Measurements from ENCODE around the gene ZNF564.
"Not testable (repeated sequence)": the region's sequence is repeated elsewhere in the genome, so short reads cannot be mapped to it uniquely, and the experiment has no call there.

Gene ZNF564

GRCh38 chr19:12497032-12497431, 54.2 kb downstream of the ZNF564 start:
- no peak for DNase-seq (ENCODE audit: low read depth in 2 of 2, low spot score in 1 of 2)

GRCh38 chr19:12496480-12496879, 54.8 kb downstream of the ZNF564 start:
- DNase-seq (ENCODE audit: low read depth in 2 of 2, low spot score in 1 of 2), result no peak

GRCh38 chr19:12495002-12495802, 56.1 kb downstream of the ZNF564 start:
- DNase-seq (ENCODE audit: low read depth in 2 of 2, low spot score in 1 of 2), result peak; percentile 80 to 85

- no peak for DNase-seq (ENCODE audit: low read depth in 2 of 2, low spot score in 1 of 2)
Observed at GRCh38 chr19:12494260-12494860, 56.9 kb downstream of the ZNF564 start.

- DNase-seq (ENCODE audit: low read depth in 2 of 2, low spot score in 1 of 2), result not testable (repeated sequence)
Observed at GRCh38 chr19:12486265-12486783, 65.0 kb downstream of the ZNF564 start.

GRCh38 chr19:12485571-12485970, 65.7 kb downstream of the ZNF564 start:
- DNase-seq (ENCODE audit: low read depth in 2 of 2, low spot score in 1 of 2), result no peak

- DNase-seq (ENCODE audit: low read depth in 2 of 2, low spot score in 1 of 2), result no peak
Observed at GRCh38 chr19:12485052-12485416, 66.2 kb downstream of the ZNF564 start.

GRCh38 chr19:12484371-12485051, 66.8 kb downstream of the ZNF564 start, which contains the start of gene ZNF709:
Gene ZNF709 (minus strand): TSS chr19:12484816. CDS start chr19:12484657, 159 bp downstream.
- DNase-seq (ENCODE audit: low read depth in 2 of 2, low spot score in 1 of 2), result peak; percentile 76 to 78

- DNase-seq (ENCODE audit: low read depth in 2 of 2, low spot score in 1 of 2), result no peak
Observed at GRCh38 chr19:12484011-12484370, 67.3 kb downstream of the ZNF564 start.

- no peak for DNase-seq (ENCODE audit: low read depth in 2 of 2, low spot score in 1 of 2)
Observed at GRCh38 chr19:12482509-12482886, 68.8 kb downstream of the ZNF564 start.

- no peak for DNase-seq (ENCODE audit: low read depth in 2 of 2, low spot score in 1 of 2)
Observed at GRCh38 chr19:12481781-12482508, 69.3 kb downstream of the ZNF564 start.

- DNase-seq (ENCODE audit: low read depth in 2 of 2, low spot score in 1 of 2), result no peak
Observed at GRCh38 chr19:12478234-12478941, 72.9 kb downstream of the ZNF564 start.
